Right lobe of liver (tissue), 6 donors: ENCODE measurements around the gene MYOF. TPM values are rescaled to one million over a fixed set of nuclear protein-coding genes. Genes with fewer than 3 reads are reported as not detected.

Source experiments
- ATAC-seq, 4 donors: fragments of 200-7000 bp; cut with Tn5 transposase; one replicate each; pipeline ENCODE4 v1.9.1; 2020; ENCODE audit warnings: mild to moderate bottlenecking in 4 of 4, moderate library complexity in 4 of 4
- DNase-seq, 3 donors: peaks; one replicate each; pipeline ENCODE4 v3.0.0-alpha.2; 2020
- H3K27ac ChIP-seq, 3 donors: fragments of 200-600 bp; one replicate each; pipeline ENCODE4 v1.8.0; 2022
- H3K27me3 ChIP-seq, 2 donors: fragments of 200-600 bp; one replicate each; pipeline ENCODE4 v1.8.0; 2022
- H3K36me3 ChIP-seq, 4 donors: fragments of 200-600 bp; sonication (generic) in 1 of 4; one replicate each; pipeline versions ENCODE4 v1.5.1 to v1.8.0; 2017 to 2022; ENCODE audit warnings: control low read depth in 1 of 4
- H3K4me1 ChIP-seq, 4 donors: fragments of 200-600 bp; sonication (generic) in 1 of 4; one replicate each; pipeline versions ENCODE4 v1.5.1 to v1.8.0; 2017 to 2022; ENCODE audit warnings: control low read depth in 1 of 4
- H3K4me3 ChIP-seq, 3 donors: fragments of 200-600 bp; one replicate each; pipeline ENCODE4 v1.8.0; 2022
- H3K9me3 ChIP-seq, 4 donors: fragments of 200-600 bp; sonication (generic) in 1 of 4; one replicate each; pipeline versions ENCODE4 v1.5.1 to v1.8.0; 2017 to 2022; ENCODE audit warnings: control low read depth in 1 of 4
- CTCF ChIP-seq, 4 donors: fragments of 200-600 bp in 3 of 4; fragments of 450-650 bp in 1 of 4; IDR thresholded peaks; one replicate each; pipeline versions ENCODE4 v1.5.1 to v1.8.0; 2016 to 2022; ENCODE audit warnings: antibody characterized with exemption in 4 of 4, mild to moderate bottlenecking in 2 of 4
- POLR2A ChIP-seq: fragments of 450-650 bp; IDR thresholded peaks from one replicate; pipeline ENCODE4 v1.6.1; 2017; ENCODE audit warnings: antibody characterized with exemption, mild to moderate bottlenecking
- WGBS: methylation state at CpG from one replicate; pipeline ENCODE4 v1.1.6; 2018; ENCODE audit warnings: low coverage, low lambda C conversion rate; ENCODE audit not compliant: insufficient coverage; ENCODE audit errors: missing lambda C conversion rate; 5-methylcytosine and 5-hydroxymethylcytosine counted together
- intact Hi-C, 2 donors: fragments of 100-400 bp; cut with DNase I; formaldehyde crosslinking; loops; one replicate each; pipeline versions ENCODE4 v1.11.2 to v1.14.1; 2022
- total RNA-seq, 6 experiments: library from RNA; depleted of rRNA in 2 of 6; stranded (reverse); fragments of >200 nt in 2 of 6; fragmentation: NEBNext Ultra II Directional in 3 of 6; extraction: Animal tissue kit (Norgen Biotek cat#: 25700) in 3 of 6; gene quantifications; one replicate each; pipeline versions ENCODE4 v1.1.0 to v1.2.4, GENCODE V29; 2016 to 2023
- donor health status: DM: no; HTN: yes; CAD: no.
- donor health status: DM: no; HTN: no; CAD: no.
- donor health status: DM: no; HTN: no; CAD: no.
- donor health status: DM: no; HTN: yes; CAD: no.
- donor health status: DM: no; HTN: yes; CAD: no.

Gene MYOF
- total RNA-seq, 6 experiments from 2014 or later, result 1.9 to 14.6 (median 3.2) TPM

- intact Hi-C loops, result no loop called here
- Histone ChIP-seq H3K9me3 (no peaks in the 10 kb centered on the region), H3K36me3 (no peaks in the 10 kb centered on the region), H3K27me3 (no peaks in the 10 kb centered on the region), H3K27ac (no peak overlapping the region), H3K4me1 (no peaks in the 10 kb centered on the region), H3K4me3 (no peak overlapping the region)
- no peak for DNase-seq
- TF ChIP-seq POLR2A (no peak), CTCF (IDR thresholded peaks at IDR 0.05) (no peak)
- WGBS, result 65% methylated on average over 7 of the region's 7 CpGs
- ATAC-seq, result no peak
Observed at GRCh38 chr10:93313798-93314197, 168.3 kb downstream of the MYOF start.

GRCh38 chr10:93309062-93309461 is 173.1 kb downstream of the MYOF start:
- Histone ChIP-seq H3K27ac (no peak overlapping the region), H3K4me3 (no peak overlapping the region), H3K27me3 (no peaks in the 10 kb centered on the region), H3K4me1 (no peaks in the 10 kb centered on the region), H3K9me3 (no peaks in the 10 kb centered on the region), H3K36me3 (no peaks in the 10 kb centered on the region)
- intact Hi-C loops, result no loop called here
- WGBS, result 62% methylated on average over 5 of the region's 5 CpGs
- ATAC-seq (no peak), DNase-seq (no peak)
- TF ChIP-seq POLR2A, result no peak

GRCh38 chr10:93305122-93305521 is 177.0 kb downstream of the MYOF start:
- no peaks in the 10 kb centered on the region for H3K36me3 ChIP-seq

GRCh38 chr10:93300981-93301380 is 181.2 kb downstream of the MYOF start:
- Histone ChIP-seq H3K27me3 (no peaks in the 10 kb centered on the region), H3K36me3 (no peaks in the 10 kb centered on the region), H3K4me3 (no peak overlapping the region), H3K27ac (no peak overlapping the region), H3K4me1 (no peaks in the 10 kb centered on the region), H3K9me3 (no peaks in the 10 kb centered on the region)
- no peak for TF ChIP-seq POLR2A
- TF ChIP-seq CTCF (IDR thresholded peaks at IDR 0.05), result no peak
- 78% methylated on average over 5 of the region's 5 CpGs for WGBS
- DNase-seq (no peak), ATAC-seq (no peak)
- intact Hi-C loops, result no loop called here

More at GRCh38 chr10:93305122-93305521, 177.0 kb downstream of the MYOF start:
- Histone ChIP-seq H3K27me3 (no peaks in the 10 kb centered on the region), H3K4me3 (no peak overlapping the region), H3K4me1 (no peaks in the 10 kb centered on the region), H3K9me3 (no peaks in the 10 kb centered on the region), H3K27ac (no peak overlapping the region)
- intact Hi-C loops, result no loop called here
- no peak for DNase-seq
- WGBS, result 86% methylated on average over 2 of the region's 3 CpGs
- TF ChIP-seq CTCF (IDR thresholded peaks at IDR 0.05) (no peak), POLR2A (no peak)
- ATAC-seq, result no peak

- ATAC-seq, result no peak
- Histone ChIP-seq H3K27ac (no peak overlapping the region), H3K27me3 (no peaks in the 10 kb centered on the region), H3K4me3 (no peak overlapping the region), H3K4me1 (no peaks in the 10 kb centered on the region), H3K9me3 (no peaks in the 10 kb centered on the region), H3K36me3 (no peaks in the 10 kb centered on the region)
- intact Hi-C loops, result no loop called here
- DNase-seq, result no peak
- no peak for TF ChIP-seq POLR2A
- TF ChIP-seq CTCF (IDR thresholded peaks at IDR 0.05), result no peak
- WGBS, result 67% methylated on average over 6 of the region's 7 CpGs
Observed at GRCh38 chr10:93300288-93300917, 181.7 kb downstream of the MYOF start.
